ENCODE data around the gene MAD2L2. TPM values are rescaled to one million over a fixed set of nuclear protein-coding genes. Genes with fewer than 3 reads are reported as not detected.

Gene MAD2L2
- total RNA-seq, 1 experiment from 2014 or later = 93.8 TPM

GRCh38 chr1:11653101-11653860 is 27.7 kb downstream of the MAD2L2 start:
- ChIA-PET CTCF (interaction anchor here (0.8 to 3.3 kb wide), 6 partner anchors 11 to 1146 kb away, joined by 4 to 23 read pairs (median 6); partner anchors contain the start of gene FBXO6), RAD21 (ENCODE audit: low non-redundant PET in 1 of 2, low total read pairs in 2 of 2, uncharacterized antibody in 2 of 2, unreplicated experiment in 2 of 2) (interaction anchor here (0.6 to 1.1 kb wide), 6 partner anchors 11 to 390 kb away, joined by 3 to 5 read pairs (median 4); partner anchors contain the start of genes FBXO6 (in 2 of the 2) and MTOR (in 1 of the 2)), POLR2A (interaction anchor here (0.5 to 2.3 kb wide), 7 partner anchors 11 to 391 kb away, joined by 3 to 11 read pairs (median 5); partner anchors contain the start of genes DRAXIN, FBXO6 and MTOR)
- Histone ChIP-seq H3K36me3 (ENCODE audit: control insufficient read depth in 1 of 2, insufficient read depth in 2 of 2, low read length in 2 of 2) (peaks cover 7 to 10% of the 10 kb centered on the region in 2 experiments), H3K27me3 (ENCODE audit: insufficient read depth, low read length) (no peaks in the 10 kb centered on the region), H3K9ac (ENCODE audit: low read length) (peak overlapping the region; percentile 67), H3K4me2 (ENCODE audit: low read length) (peak overlapping the region; percentile 98), H3K27ac (ENCODE audit: low read depth, low read length) (peak overlapping the region; percentile 87), H3K4me1 (ENCODE audit: control insufficient read depth in 1 of 2, insufficient read depth in 2 of 2, low read length in 2 of 2) (peaks cover 28 to 53% of the 10 kb centered on the region in 2 experiments; a peak in 3 of 4 replicates), H4K20me1 (ENCODE audit: insufficient read depth) (no peaks in the 10 kb centered on the region), H2AFZ (ENCODE audit: low read depth, low read length, poor library complexity, severe bottlenecking) (no peak overlapping the region), H3K79me2 (ENCODE audit: insufficient read depth, low read length) (peaks cover 16% of the 10 kb centered on the region; the same call in 1 of the 2 replicates), H3K4me3 (replicated peaks in 1 of 2; ENCODE audit: low read depth in 1 of 2, low read length in 2 of 2) (peak overlapping the region; percentile 63 to 80), H3K9me3 (ENCODE audit: control insufficient read depth in 1 of 2, insufficient read depth in 1 of 2, low read depth in 1 of 2, low read length in 2 of 2) (no peaks in the 10 kb centered on the region), H3K9me2 (ENCODE audit: insufficient read depth) (no peaks in the 10 kb centered on the region)
- TF ChIP-seq SP1 (IDR thresholded peaks at IDR 0.05; ENCODE audit: low read depth) (no peak), SRF (IDR thresholded peaks at IDR 0.05; ENCODE audit: low read depth) (no peak), FOSL1 (IDR thresholded peaks at IDR 0.05; ENCODE audit: low read depth) (no peak), POLR2A (IDR thresholded peaks at IDR 0.05; ENCODE audit: borderline replicate concordance, extremely low read depth, insufficient read depth, insufficient read length) (no peak), JUND (IDR thresholded peaks at IDR 0.05) (no peak), TCF7L2 (IDR thresholded peaks at IDR 0.05; ENCODE audit: borderline replicate concordance, extremely low read depth, insufficient read depth, insufficient read length) (no peak), EZH2 (IDR thresholded peaks at IDR 0.05) (no peak), SIN3A (IDR thresholded peaks at IDR 0.05; ENCODE audit: low read depth) (no peak), CEBPB (IDR thresholded peaks at IDR 0.05; ENCODE audit: low read depth) (no peak), YY1 (IDR thresholded peaks at IDR 0.05; ENCODE audit: extremely low read depth, insufficient replicate concordance, low read depth, low read length) (no peak), ZNF274 (IDR thresholded peaks at IDR 0.05; ENCODE audit: low read depth, low read length) (no peak), POLR2AphosphoS5 (IDR thresholded peaks at IDR 0.05; ENCODE audit: low read depth, low read length) (0 out of 2 replicates have a peak, but pooled peaks have one; percentile 46), EZH2phosphoT487 (IDR thresholded peaks at IDR 0.05; ENCODE audit: borderline replicate concordance) (no peak), EGR1 (IDR thresholded peaks at IDR 0.05; ENCODE audit: low read depth) (no peak)
- TF ChIP-seq, protein P1, sequence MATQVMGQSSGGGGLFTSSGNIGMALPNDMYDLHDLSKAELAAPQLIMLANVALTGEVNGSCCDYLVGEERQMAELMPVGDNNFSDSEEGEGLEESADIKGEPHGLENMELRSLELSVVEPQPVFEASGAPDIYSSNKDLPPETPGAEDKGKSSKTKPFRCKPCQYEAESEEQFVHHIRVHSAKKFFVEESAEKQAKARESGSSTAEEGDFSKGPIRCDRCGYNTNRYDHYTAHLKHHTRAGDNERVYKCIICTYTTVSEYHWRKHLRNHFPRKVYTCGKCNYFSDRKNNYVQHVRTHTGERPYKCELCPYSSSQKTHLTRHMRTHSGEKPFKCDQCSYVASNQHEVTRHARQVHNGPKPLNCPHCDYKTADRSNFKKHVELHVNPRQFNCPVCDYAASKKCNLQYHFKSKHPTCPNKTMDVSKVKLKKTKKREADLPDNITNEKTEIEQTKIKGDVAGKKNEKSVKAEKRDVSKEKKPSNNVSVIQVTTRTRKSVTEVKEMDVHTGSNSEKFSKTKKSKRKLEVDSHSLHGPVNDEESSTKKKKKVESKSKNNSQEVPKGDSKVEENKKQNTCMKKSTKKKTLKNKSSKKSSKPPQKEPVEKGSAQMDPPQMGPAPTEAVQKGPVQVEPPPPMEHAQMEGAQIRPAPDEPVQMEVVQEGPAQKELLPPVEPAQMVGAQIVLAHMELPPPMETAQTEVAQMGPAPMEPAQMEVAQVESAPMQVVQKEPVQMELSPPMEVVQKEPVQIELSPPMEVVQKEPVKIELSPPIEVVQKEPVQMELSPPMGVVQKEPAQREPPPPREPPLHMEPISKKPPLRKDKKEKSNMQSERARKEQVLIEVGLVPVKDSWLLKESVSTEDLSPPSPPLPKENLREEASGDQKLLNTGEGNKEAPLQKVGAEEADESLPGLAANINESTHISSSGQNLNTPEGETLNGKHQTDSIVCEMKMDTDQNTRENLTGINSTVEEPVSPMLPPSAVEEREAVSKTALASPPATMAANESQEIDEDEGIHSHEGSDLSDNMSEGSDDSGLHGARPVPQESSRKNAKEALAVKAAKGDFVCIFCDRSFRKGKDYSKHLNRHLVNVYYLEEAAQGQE (IDR thresholded peaks at IDR 0.05; ENCODE audit: low read depth) = no peak
- TF ChIP-seq, protein P2, sequence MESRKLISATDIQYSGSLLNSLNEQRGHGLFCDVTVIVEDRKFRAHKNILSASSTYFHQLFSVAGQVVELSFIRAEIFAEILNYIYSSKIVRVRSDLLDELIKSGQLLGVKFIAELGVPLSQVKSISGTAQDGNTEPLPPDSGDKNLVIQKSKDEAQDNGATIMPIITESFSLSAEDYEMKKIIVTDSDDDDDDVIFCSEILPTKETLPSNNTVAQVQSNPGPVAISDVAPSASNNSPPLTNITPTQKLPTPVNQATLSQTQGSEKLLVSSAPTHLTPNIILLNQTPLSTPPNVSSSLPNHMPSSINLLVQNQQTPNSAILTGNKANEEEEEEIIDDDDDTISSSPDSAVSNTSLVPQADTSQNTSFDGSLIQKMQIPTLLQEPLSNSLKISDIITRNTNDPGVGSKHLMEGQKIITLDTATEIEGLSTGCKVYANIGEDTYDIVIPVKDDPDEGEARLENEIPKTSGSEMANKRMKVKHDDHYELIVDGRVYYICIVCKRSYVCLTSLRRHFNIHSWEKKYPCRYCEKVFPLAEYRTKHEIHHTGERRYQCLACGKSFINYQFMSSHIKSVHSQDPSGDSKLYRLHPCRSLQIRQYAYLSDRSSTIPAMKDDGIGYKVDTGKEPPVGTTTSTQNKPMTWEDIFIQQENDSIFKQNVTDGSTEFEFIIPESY (IDR thresholded peaks at IDR 0.05; ENCODE audit: extremely low read depth, insufficient replicate concordance, low read length) = peak; percentile 33
- TF ChIP-seq, protein P3, sequence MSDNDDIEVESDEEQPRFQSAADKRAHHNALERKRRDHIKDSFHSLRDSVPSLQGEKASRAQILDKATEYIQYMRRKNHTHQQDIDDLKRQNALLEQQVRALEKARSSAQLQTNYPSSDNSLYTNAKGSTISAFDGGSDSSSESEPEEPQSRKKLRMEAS (IDR thresholded peaks at IDR 0.05) = no peak
- no TSS peak for BruUV-seq (replicated peaks)
- DNase-seq (ENCODE audit: low read depth, low spot score) = peak; percentile 55
- intact Hi-C loops (cut with micrococcal nuclease) = loop anchor here (2.0 kb wide), 1 partner anchor 66 kb away; no protein-coding TSS in a partner anchor
- ATAC-seq = peak; percentile 60

Measured in HCT116 (cell line).